Prostate gland (tissue), 2 donors: Measurements from ENCODE around the gene AFAP1.

ENCODE experiments used
- POLR2A ChIP-seq: fragments of 450-650 bp; IDR thresholded peaks from one replicate; pipeline ENCODE4 v1.6.1; 2016; ENCODE audit warnings: antibody characterized with exemption, mild to moderate bottlenecking
- POLR2AphosphoS5 ChIP-seq: sonication (generic); formaldehyde crosslinking; IDR thresholded peaks from one replicate; pipeline ENCODE4 v1.6.1; 2017; ENCODE audit warnings: antibody characterized with exemption
- TF ChIP-seq, protein P1 (sequence below), 4 experiments: fragments of 200-600 bp in 2 of 4; fragments of 450-650 bp in 2 of 4; sonication (generic) in 2 of 4; IDR thresholded peaks; 1 replicate in 3 of 4; 2 replicates in 1 of 4; pipeline ENCODE4 v1.5.1; 2016 to 2019; ENCODE audit warnings: antibody characterized with exemption in 4 of 4, mild to moderate bottlenecking in 2 of 4, moderate library complexity in 2 of 4

DNA sequence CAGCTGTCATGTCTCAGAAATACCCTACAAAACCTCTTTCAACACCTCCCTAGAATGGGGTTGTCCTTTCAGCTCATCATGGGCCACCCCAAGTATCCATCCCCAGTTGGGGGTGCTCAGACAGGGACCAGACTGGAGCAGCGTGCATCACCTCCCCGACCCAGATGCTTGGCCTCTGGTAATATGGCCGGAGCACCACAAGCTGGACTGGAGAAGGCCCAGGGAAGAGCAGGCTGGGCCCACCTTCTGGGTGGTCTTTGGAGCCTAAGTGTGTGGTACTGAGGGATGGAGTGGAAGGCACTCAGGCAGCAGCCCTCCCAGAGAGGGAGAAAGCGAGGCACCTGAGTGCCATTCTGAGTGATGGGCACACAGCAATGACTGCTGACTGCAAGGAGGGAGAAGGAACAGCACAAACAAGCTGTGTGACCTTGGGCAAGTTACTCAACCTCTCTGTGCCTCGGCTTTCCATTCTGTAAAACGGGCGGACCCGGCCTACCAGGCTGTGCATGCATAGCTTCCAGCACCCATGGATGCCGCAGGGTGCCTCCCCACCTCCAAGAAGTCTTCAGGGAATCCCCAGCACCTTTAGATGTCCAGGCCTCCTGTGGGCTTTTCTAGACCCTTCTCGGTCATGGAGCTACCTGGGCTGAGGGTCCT lies 228.2 kb downstream of the AFAP1 start:
- TF ChIP-seq POLR2AphosphoS5 (no peak), POLR2A (no peak)
- TF ChIP-seq, protein P1, sequence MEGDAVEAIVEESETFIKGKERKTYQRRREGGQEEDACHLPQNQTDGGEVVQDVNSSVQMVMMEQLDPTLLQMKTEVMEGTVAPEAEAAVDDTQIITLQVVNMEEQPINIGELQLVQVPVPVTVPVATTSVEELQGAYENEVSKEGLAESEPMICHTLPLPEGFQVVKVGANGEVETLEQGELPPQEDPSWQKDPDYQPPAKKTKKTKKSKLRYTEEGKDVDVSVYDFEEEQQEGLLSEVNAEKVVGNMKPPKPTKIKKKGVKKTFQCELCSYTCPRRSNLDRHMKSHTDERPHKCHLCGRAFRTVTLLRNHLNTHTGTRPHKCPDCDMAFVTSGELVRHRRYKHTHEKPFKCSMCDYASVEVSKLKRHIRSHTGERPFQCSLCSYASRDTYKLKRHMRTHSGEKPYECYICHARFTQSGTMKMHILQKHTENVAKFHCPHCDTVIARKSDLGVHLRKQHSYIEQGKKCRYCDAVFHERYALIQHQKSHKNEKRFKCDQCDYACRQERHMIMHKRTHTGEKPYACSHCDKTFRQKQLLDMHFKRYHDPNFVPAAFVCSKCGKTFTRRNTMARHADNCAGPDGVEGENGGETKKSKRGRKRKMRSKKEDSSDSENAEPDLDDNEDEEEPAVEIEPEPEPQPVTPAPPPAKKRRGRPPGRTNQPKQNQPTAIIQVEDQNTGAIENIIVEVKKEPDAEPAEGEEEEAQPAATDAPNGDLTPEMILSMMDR (IDR thresholded peaks at IDR 0.05) = no peak
